Measurements from ENCODE around the gene NR2E3. TPM values are rescaled to one million over a fixed set of nuclear protein-coding genes. Genes with fewer than 3 reads are reported as not detected.
"Not testable (repeated sequence)": the region's sequence is repeated elsewhere in the genome, so short reads cannot be mapped to it uniquely, and the experiment has no call there.

The NR2E3 gene
- total RNA-seq, 1 donor from 2014 or later, result not detected

GRCh38 chr15:71830981-71831380, 20.6 kb downstream of the NR2E3 start:
- H3K36me3 Mint-ChIP-seq (ENCODE audit: low read depth), result peaks cover 29% of the 10 kb centered on the region
- peaks cover 8% of the 10 kb centered on the region for H3K4me1 Mint-ChIP-seq (ENCODE audit: low read depth)
- no peaks in the 10 kb centered on the region for H3K27me3 Mint-ChIP-seq (ENCODE audit: low read depth)
- H3K27ac Mint-ChIP-seq, result no peak overlapping the region
- no peak overlapping the region for H3K4me3 Mint-ChIP-seq (ENCODE audit: low read depth)
- intact Hi-C loops (cut with micrococcal nuclease), result no loop called here
- no peak for DNase-seq (ENCODE audit: low spot score)
- no peaks in the 10 kb centered on the region for H3K9me3 Mint-ChIP-seq

GRCh38 chr15:71841563-71841962, 31.2 kb downstream of the NR2E3 start:
- DNase-seq (ENCODE audit: low spot score), result no peak
- H3K9me3 Mint-ChIP-seq, result no peaks in the 10 kb centered on the region
- no peaks in the 10 kb centered on the region for H3K4me1 Mint-ChIP-seq (ENCODE audit: low read depth)
- no peak overlapping the region for H3K27ac Mint-ChIP-seq
- H3K4me3 Mint-ChIP-seq (ENCODE audit: low read depth), result no peak overlapping the region
- peaks cover 2% of the 10 kb centered on the region for H3K36me3 Mint-ChIP-seq (ENCODE audit: low read depth)
- intact Hi-C loops (cut with micrococcal nuclease), result no loop called here
- no peaks in the 10 kb centered on the region for H3K27me3 Mint-ChIP-seq (ENCODE audit: low read depth)

- no peak for DNase-seq (ENCODE audit: low spot score)
- Mint-ChIP-seq H3K4me1 (ENCODE audit: low read depth) (no peaks in the 10 kb centered on the region), H3K9me3 (no peaks in the 10 kb centered on the region)
Observed at GRCh38 chr15:71844916-71845315, 34.6 kb downstream of the NR2E3 start.

GRCh38 chr15:71853543-71853942, 43.2 kb downstream of the NR2E3 start:
- Mint-ChIP-seq H3K9me3 (no peaks in the 10 kb centered on the region), H3K4me1 (ENCODE audit: low read depth) (no peaks in the 10 kb centered on the region), H3K27ac (no peak overlapping the region), H3K4me3 (ENCODE audit: low read depth) (no peak overlapping the region), H3K27me3 (ENCODE audit: low read depth) (no peaks in the 10 kb centered on the region), H3K36me3 (ENCODE audit: low read depth) (peaks cover 10% of the 10 kb centered on the region)
- no peak for DNase-seq (ENCODE audit: low spot score)
- intact Hi-C loops (cut with micrococcal nuclease), result no loop called here

More at GRCh38 chr15:71844916-71845315, 34.6 kb downstream of the NR2E3 start:
- no peak overlapping the region for H3K27ac Mint-ChIP-seq
- intact Hi-C loops (cut with micrococcal nuclease), result no loop called here
- H3K36me3 Mint-ChIP-seq (ENCODE audit: low read depth), result peaks cover 10% of the 10 kb centered on the region
- H3K4me3 Mint-ChIP-seq (ENCODE audit: low read depth), result no peak overlapping the region
- no peaks in the 10 kb centered on the region for H3K27me3 Mint-ChIP-seq (ENCODE audit: low read depth)

- intact Hi-C loops (cut with micrococcal nuclease); DNase-seq (ENCODE audit: low spot score); H3K36me3 Mint-ChIP-seq (ENCODE audit: low read depth); H3K4me3 Mint-ChIP-seq (ENCODE audit: low read depth); H3K9me3 Mint-ChIP-seq; H3K4me1 Mint-ChIP-seq (ENCODE audit: low read depth); H3K27ac Mint-ChIP-seq; H3K27me3 Mint-ChIP-seq (ENCODE audit: low read depth): not testable (repeated sequence)
Observed at GRCh38 chr15:71858232-71858631, 47.9 kb downstream of the NR2E3 start.

All from activated T-helper 2 cell treated with anti-CD3 and anti-CD28 coated beads, Interferon-gamma antibody, Interleukin-2, Interleukin-4, amounts not matched to agents 10 μg/mL and 5 μg/mL and 100 μg/mL, durations not matched to agents 14 hours and 24 hours and 36 hours (primary cell).